Stimulated activated CD8-positive, alpha-beta memory T cell treated with anti-CD3 and anti-CD28 coated beads, Interleukin-12 subunit alpha, Interleukin-12 subunit beta, amount 100 ng/mL, for 4 hours (primary cell): ENCODE results near the gene MXD4.
A peak's percentile ranks its signal among the peaks of the same experiment; 100 is the strongest.

Source experiments
- DNase-seq: peaks from one replicate; pipeline ENCODE4 v3.0.0-alpha.2; 2020; ENCODE audit warnings: low read depth

MXD4 gene

DNA sequence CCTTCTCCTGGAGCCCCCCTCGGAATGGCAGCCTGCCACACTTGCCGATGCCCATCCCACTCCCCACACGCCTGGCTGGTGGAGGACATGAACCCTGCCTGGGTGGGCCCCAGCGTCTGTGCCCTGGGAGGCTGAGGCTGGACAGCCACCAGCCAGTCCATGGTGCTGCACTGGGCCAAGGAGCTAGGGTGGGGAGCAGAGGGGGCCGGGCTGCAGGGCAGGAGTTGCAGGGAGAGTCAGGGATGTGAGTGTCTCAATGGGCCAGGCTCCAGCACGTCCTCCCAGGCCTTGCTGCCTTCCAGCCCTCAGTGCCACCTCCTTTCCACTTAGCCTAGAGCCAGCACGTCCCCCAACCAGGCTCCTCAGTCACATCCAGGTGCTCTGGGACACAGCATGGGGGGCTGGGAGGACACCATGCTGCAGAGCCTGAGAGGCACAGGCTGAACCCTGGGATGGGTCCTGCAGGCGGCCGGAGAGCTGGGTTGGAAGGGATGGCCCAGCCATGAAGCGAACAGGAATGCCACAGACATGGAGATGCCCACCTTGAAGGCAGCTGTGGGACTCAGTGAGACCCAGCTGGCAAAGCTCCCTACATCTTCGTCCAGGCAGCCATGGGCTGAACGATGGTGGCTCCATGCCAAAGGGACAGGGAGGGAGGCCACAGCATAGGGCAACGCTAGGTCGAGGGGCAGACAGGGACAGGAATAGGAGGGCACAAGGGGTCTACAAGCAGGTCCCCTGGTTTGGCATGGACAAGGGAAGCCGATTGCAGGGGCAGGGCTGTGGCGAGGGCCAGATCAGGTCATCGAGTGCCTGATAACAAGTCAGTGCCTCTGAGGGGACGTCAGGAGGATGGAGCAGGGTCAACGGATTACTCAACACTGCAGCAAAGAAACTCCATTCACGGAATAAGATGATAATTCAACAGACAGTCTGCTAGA lies 30.1 kb upstream of the MXD4 start:
- DNase-seq = no peak

DNA sequence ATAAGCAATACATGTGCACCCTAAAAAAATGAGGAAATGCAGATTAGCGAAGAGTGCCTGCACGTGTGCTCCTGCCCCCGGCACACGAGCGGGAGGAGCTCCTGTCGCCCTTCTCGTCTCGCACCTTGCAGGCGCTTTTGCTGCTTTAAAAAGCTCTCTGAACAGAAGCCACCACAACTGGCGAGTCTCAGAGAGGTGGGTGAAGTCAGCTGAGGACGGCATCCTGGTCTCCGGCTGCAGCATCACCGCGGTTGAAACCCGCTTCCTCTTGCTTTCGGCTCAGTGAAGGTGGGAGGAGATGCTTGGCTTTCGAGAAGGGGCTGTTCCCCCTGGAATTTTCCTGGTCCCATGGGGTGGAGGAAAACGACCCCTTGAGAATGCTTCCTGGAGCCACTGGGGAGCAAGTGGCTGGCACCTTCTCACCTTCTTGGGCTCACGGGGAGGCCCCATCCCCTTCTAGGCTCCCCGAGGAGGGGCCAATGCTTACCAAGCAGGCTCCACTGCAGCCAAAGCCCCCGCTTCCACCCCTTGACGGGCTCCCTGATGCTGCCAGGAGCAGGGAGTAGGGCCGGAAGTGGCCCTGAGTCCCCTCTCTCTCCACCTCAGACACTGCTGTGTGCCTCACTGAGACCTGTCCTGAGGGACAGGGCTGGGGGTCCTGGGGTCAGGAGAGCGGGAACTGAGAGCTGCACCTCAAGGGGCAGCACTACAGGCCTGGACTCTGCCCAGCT lies 29.2 kb upstream of the MXD4 start:
- peak; percentile 55 for DNase-seq

DNA sequence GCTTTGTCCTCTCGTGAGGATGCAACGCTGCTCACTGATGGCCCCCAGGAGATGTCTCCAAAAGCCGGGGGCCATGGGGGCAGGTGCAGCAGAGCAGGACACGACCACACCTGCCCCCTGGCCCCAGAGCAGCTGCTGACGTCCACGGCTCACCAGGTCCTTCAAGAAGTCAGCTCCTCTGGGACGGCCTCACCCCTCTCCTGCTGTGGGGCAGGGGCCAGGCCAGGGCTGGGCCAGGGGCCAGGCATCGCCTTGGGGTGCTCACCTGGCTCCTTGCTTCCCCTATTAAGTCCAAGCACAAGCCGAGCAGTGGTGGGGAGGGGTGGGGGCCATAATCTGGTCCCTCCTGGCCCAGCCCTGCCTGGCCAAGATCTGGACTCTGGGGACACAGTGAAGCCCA lies 28.6 kb upstream of the MXD4 start:
- DNase-seq = no peak

DNA sequence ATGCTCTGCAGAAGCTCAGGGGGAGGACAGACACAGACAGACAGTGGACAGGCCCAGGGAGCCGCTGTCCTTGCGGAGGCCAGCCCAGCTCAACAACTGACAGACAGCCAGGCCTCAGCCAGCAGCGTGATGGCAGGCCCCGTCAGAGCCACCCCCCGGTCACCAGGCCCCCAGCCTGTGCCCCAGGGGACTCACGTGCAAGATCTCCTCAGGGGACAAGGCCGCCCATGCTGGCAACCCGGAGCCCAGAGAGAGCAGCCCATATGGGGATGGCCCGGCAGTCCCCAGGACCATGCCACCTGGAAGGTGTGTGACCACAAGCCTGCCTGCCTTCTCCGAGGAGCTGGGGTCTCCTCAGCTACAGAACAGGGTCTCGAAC lies 28.0 kb upstream of the MXD4 start:
- no peak for DNase-seq

DNA sequence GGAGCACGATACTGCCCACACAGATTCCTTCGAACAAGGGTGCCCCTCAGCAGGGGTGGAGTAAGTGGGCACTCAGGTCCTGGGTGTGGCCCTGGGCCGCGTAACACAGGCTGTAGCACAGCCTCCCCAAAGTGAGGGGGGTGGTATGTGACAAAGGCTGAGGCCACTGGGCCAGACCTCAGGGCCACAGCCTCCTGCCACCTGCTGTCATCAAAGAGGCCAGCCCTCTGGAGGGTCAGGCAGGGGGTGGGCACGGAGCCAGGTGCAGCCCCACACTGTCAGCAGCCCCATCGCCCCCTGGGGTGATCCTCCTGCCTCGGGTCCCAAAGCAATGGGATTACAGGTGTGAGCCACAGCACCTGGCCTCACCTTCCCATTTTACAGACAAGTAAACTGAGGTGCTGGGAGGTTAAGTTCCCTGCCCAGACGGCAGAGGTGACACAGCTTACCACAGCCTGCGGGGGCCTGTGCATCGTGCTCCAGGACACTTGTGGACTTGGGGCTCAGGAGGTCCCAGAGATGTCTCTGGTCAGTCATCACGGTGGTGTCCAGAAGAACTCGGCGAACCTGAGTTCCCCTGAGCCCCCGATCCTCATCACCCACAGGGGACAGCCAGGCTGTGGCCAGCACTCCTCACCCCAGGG lies 27.5 kb upstream of the MXD4 start:
- no peak for DNase-seq

DNA sequence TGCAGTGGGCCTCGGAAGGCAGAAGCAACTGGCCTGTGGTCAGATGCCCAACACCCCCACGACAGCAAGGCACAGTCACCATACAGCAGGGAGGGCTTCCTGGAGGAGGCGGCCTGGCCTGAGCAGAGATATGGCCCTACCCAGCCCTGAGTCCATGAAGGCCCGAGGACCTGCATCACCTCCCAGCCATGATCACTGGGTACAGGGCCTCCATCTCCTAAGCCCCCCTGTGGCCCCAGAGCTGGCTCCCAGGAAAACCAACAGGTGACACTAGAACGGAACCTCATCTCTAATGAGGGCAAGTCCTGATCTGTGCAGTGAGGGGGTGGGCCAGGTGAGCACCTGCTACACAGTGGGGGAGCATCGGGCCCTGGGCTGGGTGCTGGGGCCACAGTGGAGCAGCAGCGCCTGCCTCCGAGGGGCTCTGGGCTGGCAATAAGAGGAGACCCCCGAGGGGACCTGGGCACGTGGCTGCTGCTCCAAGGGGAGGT lies 26.2 kb upstream of the MXD4 start:
- no peak for DNase-seq

DNA sequence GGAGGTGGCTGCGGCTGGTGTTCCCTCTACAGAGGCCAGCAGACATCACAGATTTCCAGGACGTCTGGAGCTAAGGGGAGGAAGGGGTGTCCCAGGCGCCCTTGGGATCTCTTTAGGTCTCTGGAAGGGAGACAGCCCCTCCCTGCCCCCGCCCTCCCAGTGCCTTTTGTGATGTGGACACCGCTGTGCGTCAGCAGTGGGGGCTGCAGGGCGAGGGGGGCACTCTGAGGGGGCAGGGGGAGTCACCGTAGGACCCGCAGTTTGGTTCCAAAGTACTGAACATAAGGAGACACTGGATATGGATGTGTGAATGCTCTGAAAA lies 25.6 kb upstream of the MXD4 start:
- DNase-seq = no peak

DNA sequence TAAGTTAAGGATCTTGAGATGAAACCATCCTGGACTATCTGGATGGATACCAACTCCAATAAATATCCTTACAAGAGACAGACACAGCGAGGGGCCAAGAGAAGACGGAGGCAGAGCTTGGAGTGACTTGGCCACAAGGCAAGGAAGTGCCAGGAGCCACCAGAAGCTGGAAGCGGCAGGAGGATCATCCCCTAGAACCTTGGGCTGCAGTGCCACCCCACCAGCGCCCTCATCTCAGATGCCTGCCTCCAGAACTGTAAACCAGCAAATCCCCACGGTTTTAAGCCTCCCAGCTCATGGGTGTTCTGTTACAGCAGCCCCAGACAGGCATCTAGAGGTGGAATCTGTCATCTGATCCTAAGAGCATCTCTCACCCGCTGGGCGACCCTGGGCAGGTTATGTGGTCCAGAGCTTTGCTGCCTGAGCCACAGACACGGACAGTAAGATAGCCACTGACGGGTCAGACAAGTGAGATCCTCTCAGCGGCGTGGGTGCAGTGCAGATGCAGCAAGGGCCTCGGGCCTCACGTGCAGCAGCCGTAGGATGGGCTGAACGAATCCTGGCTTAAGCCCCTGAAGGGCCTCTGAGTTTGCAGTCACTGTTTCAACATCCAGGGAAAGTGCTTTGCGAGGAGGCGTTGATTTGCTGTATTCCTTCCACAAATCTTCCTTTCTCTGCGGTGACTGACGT lies 25.1 kb upstream of the MXD4 start:
- no peak for DNase-seq

DNA sequence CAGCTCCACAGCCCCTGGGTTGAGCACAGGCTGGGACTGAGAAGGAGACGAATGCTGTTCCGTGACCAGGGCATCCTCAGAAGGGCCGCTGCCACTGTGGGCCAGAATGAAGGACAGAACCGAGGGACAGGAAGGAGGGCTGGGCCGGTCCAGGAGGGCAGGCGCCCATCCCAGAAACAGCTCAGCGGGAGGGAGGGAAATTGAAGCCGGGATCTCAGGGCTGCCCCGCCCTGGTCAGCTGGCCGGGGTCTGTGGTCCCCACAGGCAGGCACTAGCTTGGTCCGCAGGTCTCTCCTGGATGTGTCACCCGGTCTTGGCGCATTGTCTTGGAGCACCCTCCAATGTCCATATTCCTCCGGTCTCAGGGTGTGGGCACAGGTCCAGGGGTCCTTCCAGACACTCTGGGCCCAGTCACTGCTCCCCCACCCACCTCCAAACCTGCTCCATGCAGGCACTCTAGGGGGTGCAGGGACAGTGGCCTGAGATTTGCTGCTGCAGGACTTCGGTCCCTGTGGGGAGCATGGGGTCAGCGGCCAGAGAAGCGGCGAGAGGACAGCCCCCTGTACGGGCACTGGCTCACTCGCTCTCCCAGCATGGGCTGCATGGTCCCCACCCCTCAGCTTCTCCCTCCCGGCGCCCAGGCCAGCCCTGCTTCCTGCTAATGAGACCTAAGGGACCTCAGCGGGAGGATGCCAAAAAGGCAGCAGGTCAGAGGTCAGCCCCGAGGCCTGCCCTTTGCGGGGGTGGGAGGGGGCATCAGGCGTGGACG lies 23.9 kb upstream of the MXD4 start:
- no peak for DNase-seq

DNA sequence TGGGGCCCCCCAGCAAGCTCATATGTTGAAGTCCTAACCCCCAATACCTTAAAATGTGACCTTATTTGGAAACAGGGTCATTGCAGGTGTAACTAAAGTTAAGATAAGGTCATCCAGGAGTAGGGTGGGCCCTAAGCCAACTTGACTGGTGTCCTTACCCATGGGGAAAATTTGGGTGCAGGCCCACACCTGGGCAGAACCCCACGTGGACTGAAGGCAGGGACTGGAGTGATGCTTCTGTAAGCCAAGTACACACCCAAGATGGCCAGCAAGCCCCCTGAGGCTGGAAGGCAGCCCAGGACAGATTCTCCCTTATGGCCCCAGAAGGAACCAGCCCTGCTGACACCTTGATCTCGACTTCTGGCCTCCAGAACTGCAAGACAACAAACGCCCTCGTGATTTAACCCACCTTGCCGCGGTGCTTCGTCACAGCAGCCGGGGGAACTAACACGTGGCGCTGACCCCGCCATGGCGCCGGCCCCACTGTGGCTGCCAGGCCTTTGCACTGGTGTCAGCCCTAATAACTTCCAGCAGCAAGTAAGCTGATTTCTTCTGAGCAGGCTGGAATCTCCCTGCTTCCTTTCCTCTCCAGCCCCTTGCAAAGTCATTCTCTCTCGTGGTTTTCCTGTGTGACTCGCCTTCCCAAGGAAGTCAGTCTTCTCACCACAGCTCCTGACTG lies 23.2 kb upstream of the MXD4 start:
- no peak for DNase-seq

DNA sequence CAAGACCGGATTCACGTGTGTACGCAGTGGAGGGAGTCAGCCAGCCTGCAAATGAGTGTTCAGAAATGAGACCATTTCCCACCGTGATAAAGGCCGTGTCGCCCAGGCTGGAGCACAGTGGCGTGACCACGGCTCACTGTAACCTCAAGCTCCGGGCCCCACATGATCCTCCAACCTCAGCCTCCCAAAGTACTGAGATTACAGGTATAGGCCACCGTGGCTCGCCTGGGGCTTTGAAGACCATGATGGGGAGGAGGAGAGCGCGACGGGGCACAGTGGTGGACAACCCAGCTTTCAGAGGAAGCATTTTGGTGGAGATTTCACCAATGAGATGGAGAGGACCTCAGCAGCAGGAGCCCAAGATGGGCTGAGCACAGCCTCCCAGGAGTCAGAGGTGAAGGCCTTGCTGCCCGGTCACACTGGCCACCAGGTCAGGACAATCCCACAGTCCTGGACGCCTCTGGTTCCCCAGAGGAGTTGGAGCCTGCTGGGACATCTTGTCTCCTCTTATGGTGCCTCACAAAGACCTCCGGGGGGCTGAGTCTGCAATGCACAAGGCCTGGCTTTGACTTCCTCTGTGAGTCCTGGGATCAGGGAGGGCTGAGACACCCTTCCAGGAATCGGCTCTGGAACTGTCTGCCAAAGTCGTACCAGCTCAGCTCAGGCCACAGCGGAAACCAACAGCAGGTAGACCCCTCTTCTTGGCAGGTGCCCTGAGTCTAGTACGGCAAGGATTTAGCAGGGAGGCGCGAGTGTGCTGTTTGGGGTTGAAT lies 22.4 kb upstream of the MXD4 start:
- no peak for DNase-seq

DNA sequence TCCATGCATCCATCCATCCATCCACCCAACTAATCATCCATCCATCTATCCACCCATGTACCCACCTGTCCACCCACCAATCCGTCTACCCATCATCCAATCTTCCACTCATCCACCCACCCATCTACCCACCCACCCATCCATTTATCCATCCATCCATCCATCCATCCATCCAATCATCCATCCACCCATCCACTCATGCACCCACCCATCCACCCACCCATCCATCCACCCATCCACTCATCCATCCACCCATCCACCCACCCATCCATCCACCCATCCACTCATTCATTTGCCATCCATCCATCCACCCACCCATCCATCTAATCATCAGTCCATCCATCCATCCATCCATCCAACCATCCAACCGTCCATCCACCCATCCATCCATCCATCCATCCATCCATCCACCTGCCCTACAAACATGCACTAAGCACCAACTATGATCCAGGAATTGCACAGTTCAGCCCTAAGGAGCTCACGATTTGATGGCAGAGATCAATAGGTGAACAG lies 21.3 kb upstream of the MXD4 start:
- DNase-seq = no peak

DNA sequence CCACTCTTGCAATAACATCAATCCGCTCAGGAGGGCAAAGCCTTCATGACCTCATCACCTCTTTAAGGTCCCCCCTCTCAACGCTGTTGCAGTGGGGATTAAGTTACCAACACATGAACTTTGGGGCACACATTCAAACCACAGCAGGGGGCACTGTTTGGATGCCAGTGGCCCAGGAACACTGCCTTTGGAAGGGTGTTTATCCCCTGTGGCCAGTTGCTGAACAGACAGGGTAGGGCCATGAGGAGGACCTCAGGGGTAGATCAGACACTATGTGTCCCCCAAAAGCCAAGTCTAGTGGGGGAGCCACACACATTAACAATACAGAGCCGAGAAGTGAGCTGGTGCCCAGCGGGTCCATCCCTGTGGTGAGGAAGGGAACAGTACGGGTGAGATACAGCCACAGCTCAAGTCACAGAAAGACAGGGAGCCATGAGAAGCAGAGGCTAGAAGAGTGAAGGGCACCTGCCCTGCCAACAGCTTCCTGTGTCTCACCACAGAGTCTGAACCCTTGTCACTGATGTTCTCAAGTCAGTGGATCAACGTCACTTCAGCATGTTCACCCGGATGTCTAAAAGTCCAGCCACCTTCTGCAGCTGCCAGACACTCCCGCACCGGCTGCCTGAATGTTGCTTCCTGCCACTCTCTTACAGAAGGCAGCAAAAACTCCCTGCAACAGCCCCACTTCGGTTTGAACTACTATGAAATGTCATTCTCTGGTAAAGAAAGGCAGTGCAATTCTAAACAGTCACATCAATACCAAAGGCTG lies 19.9 kb upstream of the MXD4 start:
- DNase-seq = peak; percentile 61

DNA sequence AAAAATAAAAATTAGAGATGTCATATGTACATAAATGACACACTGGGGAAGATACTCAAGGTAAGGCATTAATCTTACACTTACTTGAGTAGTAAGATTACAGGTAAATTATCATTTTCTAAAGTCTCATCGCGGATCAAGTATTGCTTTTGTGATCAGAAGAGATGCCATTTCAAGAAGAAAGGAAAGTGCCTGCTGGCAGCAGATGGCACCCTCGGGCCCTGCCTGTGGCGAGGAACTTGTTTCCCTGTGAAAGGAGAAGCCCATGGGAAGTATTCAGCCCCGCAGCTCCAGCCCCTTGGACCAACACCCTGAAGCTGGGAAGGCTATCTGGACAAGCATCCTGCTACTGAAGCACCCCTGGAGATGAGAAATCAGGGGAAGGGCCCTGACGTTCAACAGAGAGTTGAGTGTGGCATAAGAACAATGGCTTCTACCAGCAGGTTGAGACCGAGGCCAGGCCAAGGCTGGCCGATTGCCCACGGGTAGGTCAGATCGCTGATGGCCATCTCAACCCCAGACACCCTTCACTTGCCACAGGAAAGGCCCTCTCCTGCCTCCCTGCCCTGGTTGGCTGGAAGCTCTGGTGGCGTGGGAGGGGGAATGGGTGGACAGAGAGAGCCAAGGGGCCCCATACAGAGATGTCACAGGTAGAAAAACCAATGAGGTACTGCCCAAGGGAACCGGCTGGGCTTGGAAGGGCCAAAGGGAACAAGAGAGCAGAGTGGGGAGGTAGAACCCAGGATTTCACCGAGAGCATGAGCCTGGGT lies 18.8 kb upstream of the MXD4 start:
- no peak for DNase-seq

DNA sequence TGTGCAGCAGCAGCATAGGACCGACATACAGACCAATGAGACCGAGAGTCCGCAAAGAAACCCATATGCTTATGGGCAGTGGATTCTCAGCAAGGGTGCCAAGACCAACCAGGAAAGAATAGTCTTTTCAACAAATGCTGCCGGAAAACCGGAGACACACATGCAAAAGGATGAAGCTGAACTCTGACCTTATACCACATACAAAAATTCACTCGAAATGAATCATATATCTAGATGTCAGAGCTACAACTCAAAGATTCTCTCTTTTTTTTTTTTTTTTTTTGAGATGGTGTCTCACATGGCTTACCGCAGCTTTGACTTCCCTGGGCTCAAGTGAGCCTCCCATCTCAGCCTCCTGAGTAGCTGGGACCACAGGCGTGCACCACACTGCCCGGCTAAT lies 16.0 kb upstream of the MXD4 start:
- DNase-seq = no peak

DNA sequence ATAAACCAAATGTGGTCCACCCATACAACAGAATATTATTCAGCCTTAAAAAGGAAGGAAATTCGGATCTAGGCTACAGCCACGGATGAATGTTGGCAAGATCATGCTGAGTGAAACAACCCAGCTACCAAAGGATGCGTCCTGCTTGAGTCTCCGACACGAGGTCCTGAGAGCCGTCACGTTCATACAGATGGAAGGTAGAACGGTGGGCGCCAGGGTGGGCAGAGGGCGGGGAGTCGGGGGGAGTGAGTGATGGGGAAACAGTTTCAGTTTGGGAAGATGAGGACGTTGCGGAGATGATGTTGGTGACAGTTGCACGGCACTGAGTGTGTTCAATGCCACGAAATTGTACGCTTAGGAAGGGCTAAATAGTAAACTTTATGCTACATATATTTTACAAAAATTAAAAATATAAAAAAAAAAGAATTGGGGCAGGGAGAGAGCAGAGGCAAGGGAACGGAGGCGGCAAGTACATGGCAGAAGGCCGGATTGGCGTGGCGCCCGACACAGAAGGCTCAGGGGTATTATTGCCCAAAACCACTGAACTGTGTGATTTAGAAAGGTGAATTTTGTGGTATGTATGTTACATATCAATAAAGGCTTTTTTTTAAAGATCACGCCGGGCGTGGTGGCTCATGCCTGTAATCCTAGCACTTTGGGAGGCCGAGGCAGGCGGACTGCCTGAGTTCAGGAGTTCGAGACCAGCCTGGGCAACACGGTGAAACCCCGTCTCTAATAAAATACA lies 14.8 kb upstream of the MXD4 start:
- no peak for DNase-seq

DNA sequence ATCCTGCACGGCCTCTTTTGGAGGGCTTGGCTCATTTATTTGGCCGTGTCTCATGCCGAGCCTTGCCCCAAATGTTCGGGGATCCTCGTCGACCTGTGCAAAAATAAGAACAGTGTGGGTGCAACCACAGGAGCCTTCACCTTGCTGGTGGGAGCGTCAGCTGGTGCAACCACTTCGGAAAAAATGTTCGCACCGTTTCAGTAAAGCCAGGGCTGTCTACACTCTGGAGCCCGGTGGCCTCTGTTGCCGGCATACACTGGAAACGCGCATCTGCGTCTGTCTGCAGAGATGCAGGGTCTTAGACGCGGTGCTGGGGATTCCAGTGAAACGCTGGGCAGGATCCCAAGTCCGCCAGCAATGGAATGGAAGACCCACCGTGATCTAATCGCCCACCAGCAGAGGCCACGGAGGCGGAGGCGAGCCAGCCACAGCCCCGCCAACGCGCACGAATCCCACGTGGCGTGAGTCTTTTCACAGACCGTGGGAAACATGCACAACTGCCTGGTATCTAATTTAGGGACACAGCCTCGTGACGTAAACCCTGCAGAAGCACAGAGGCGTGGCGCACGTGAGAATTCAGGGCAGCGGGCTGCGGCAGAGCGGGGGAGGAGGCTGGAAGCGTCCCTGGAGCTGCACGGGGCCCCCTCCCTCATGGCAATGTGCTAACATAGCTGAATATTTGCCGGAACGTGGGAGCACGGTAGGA lies 13.8 kb upstream of the MXD4 start:
- DNase-seq = no peak
